ENCODE data around the gene EREG.
"Not testable (repeated sequence)": the region's sequence is repeated elsewhere in the genome, so short reads cannot be mapped to it uniquely, and the experiment has no call there.

Gene EREG

GRCh38 chr4:74390677-74391076, 25.7 kb downstream of the EREG start:
- DNase-seq (ENCODE audit: low read depth), result no peak

GRCh38 chr4:74391346-74391745, 26.4 kb downstream of the EREG start:
- DNase-seq (ENCODE audit: low read depth), result no peak

- no peak for DNase-seq (ENCODE audit: low read depth)
Measured at GRCh38 chr4:74391890-74392475, 27.0 kb downstream of the EREG start.

DNA sequence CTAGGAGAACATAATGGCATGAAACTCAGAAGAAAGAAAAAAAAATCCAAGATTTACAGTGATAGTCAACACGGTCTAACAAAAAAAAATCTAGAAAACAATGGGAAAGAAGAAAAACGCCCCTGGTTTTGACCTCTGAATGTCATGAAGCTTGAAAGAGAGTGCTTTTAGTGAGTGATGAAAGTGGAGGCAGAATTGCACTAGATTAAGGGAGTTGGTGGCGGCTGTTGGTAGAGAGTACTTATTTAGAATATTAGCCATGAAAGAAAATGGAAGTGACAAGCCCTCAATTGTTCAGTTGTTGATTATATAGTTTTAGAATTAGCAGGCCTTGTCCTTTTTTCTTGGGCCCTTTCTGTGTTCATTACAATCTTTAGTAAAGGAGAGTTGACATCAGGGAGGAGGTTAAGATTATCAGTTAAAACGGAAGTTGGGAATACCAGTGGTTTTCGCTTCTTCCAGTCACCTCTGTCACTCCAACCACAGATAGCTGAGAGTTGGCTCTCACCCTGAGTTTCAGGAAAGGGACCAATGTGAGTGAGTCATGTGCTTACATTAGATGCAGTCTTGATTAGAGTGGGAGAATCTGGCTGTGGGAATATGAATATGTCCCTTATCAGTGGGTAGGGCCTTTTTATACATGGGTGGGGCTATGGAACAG, 29.7 kb downstream of the EREG start:
- no peak for DNase-seq (ENCODE audit: low read depth)

- no peak for DNase-seq (ENCODE audit: low read depth)
Measured at GRCh38 chr4:74395633-74396032, 30.7 kb downstream of the EREG start.

GRCh38 chr4:74397748-74398426, 32.9 kb downstream of the EREG start:
- DNase-seq (ENCODE audit: low read depth), result no peak

- not testable (repeated sequence) for DNase-seq (ENCODE audit: low read depth)
Measured at GRCh38 chr4:74398894-74399589, 34.1 kb downstream of the EREG start.

DNA sequence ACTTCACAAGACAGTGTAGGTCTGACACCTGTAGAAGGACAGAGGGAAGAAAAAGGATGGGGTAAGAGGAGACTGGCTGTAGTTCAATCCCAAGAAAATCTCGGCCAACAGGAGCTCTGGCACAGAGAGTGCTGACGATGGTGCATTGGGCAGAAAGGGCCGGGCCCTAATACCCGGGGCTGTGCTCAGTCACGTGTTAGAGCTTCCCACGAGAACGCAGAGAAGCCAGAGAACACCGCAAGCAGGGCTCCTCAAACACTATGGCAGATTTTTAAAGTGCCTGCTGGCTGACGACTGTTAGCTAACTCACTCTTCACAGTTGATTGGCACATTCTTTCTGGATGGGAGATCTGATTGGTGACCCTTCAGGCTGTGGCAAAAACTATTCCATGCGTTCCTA, 35.5 kb downstream of the EREG start:
- DNase-seq (ENCODE audit: low read depth), result no peak

DNA sequence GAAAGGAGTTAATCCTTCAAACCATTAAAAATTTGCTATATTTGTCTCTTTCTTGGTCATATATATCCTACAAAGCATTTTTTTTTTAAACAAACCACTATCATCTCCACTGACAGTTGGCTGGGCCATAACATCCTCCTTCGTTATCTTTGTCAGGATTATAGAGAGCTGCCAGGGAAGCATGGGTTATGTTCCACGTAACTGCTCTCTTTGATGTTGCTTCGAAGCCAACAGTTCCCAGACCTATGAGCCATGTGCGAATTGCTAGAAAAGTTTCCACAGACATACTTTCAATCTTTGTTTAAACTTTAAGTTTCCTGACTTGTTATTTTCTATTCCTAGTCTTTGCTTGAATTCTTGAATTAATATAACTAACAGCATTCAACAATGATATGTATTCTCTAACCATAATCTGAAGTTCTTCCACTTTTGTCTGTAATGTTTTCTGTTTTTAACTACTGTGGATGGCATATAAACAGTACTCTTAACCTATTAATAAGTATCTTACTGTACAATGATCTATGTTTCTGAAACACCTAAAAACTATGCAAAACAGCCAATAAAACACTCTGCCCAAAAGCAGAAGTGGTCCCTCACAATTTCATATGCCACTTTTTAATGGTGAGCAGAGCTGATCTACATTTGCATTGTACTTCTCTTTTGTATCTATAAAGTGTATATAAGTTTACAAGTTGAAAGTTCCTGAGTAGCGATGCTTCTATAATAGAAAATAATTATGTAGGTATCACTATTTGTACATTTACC, 37.9 kb downstream of the EREG start:
- DNase-seq (ENCODE audit: low read depth), result no peak

DNA sequence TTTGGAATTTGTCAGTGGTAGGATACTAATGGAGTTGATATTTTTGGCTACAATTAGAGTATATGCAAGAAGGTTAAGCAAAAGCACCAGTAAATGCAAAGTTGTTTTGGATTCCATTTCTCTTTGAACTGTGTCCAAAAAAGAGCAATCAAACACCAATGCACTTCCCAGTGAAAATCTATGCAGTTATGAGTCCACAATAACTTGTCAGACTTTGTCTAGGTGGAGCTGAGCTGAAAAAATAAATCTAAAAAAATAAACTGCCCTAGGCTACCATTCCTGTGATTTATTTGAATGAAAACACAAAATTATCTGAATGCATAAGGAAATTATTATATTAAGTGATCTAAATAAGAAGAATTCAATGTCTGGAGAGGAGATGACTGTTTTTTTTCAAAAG, 42.9 kb downstream of the EREG start:
- DNase-seq (ENCODE audit: low read depth), result no peak

- no peak for DNase-seq (ENCODE audit: low read depth)
Measured at GRCh38 chr4:74408639-74409038, 43.7 kb downstream of the EREG start.

- DNase-seq (ENCODE audit: low read depth), result no peak
Measured at GRCh38 chr4:74410272-74410671, 45.3 kb downstream of the EREG start.

DNA sequence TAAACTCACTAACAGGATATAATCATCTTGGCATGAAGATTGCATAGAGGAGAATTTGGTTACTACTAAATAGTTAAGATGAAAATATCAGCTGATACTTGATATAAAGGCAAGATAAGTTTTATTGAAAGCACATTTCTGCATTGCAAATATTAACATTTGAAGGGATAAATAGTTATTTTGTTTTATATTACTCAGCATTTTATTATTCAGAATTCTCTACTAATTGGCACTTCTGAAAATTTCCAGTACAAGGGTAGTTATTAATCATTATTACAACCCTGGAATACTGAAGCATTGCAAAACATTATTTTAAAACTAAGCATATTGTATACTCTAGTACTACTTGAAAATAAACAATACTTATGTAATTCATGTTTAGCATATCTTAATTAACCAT, 47.3 kb downstream of the EREG start:
- DNase-seq (ENCODE audit: low read depth), result no peak

- DNase-seq (ENCODE audit: low read depth), result no peak
Measured at GRCh38 chr4:74413265-74413664, 48.3 kb downstream of the EREG start.

- no peak for DNase-seq (ENCODE audit: low read depth)
Measured at GRCh38 chr4:74414149-74414809, 49.3 kb downstream of the EREG start.

DNA sequence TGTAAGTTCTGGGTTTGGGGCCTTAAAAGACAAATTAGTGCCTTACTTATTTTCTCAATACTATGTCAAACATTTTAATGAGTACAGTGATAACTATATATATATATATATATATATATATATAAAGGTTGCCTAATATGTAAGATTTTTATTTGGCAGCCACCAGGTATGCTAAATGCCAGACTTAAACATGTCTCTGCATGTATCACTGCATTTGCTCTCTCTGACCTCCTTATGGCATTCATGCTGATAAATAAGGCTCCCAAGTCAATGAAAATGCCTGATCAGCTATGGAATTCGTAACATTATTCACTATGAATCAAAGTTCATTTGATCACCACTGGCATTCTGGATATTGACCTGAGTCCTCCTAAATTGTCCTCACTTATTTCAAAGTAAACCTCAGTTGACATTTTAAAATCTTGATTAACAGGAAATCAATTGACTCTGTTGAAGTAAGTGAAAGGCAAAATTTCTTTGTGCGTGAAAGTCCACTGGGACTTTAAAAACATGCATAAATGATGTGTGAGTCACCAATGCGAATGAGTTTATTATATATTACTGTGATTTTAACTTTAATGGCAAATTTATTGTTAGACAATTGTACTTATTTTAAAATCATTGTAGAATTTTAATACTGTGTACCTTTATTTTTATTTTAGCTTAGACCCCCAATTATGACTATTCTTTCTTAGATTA, 50.8 kb downstream of the EREG start:
- no peak for DNase-seq (ENCODE audit: low read depth)

DNA sequence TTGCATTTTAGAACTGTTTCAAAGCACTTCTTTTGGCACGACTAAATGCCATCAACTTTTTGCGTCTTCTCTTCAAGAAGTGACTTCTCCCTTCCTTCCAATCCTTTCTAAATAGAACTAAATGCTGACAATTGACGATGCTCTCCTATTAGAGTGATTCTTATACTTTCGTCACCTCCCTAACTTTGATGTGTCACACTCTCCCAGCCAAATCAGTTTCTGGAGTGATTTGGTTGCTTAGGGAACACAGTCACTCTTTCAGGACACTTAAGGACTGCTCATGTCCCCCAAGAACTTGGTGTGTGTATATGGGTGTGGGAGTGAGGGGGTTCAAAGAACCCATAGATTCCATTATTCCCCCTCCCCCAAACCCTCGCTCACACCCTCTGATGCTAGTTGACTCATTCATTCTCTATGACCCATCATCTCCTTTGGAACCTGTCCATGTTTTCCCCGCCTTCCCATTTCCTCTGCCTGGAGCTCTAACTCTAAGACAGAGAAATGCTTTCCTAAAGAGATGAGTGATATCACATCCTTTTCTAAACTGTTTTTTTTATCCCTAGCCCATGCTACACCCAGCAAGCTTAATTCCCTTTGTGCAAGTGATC, 53.2 kb downstream of the EREG start:
- no peak for DNase-seq (ENCODE audit: low read depth)

- DNase-seq (ENCODE audit: low read depth), result no peak
Measured at GRCh38 chr4:74420863-74421262, 55.9 kb downstream of the EREG start.

DNA sequence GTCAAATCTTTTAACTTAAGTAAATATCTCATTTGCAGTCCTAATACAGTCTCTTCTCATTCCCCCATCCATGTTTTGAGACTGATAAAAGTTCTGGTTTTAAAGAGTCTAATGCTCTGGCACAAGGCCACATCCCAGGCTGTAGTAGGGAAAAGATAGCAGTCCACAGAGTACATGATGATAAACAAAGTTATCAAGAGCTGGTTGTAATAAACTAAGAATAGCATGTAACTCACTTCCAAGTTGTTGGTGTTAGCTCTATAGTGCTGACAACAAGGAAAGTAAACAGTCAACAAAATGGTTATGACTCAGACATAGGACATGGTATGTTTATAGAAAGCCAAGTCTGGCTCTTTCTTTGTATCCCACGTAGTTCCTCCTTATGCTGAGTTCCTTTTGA, 58.2 kb downstream of the EREG start:
- no peak for DNase-seq (ENCODE audit: low read depth)

GRCh38 chr4:74424111-74424510, 59.2 kb downstream of the EREG start:
- DNase-seq (ENCODE audit: low read depth), result no peak

GRCh38 chr4:74426101-74426500, 61.2 kb downstream of the EREG start:
- DNase-seq (ENCODE audit: low read depth), result no peak

Measured in CMK (cell line).